Lower lobe of right lung (tissue), 2 donors: ENCODE results near the gene DMRT2. TPM values are rescaled to one million over a fixed set of nuclear protein-coding genes. Genes with fewer than 3 reads are reported as not detected.

Experiments used
- ATAC-seq, 2 donors: fragments of 200-7000 bp; cut with Tn5 transposase; one replicate each; pipeline ENCODE4 v1.9.1; 2020 to 2022; ENCODE audit warnings: mild to moderate bottlenecking in 2 of 2, moderate library complexity in 2 of 2
- DNase-seq: peaks from one replicate; pipeline ENCODE4 v3.0.0-alpha.2; 2020
- H3K27ac ChIP-seq: fragments of 200-600 bp; one replicate; pipeline ENCODE4 v1.8.0; 2022
- H3K27me3 ChIP-seq: fragments of 200-600 bp; one replicate; pipeline ENCODE4 v1.8.0; 2022; ENCODE audit warnings: low read depth
- H3K36me3 ChIP-seq: fragments of 200-600 bp; one replicate; pipeline ENCODE4 v1.8.0; 2022; ENCODE audit warnings: mild to moderate bottlenecking
- H3K4me1 ChIP-seq: fragments of 200-600 bp; one replicate; pipeline ENCODE4 v1.8.0; 2022
- H3K4me3 ChIP-seq: fragments of 200-600 bp; one replicate; pipeline ENCODE4 v1.8.0; 2022; ENCODE audit warnings: mild to moderate bottlenecking
- H3K9me3 ChIP-seq: fragments of 200-600 bp; one replicate; pipeline ENCODE4 v1.8.0; 2022
- CTCF ChIP-seq: fragments of 200-600 bp; IDR thresholded peaks from one replicate; pipeline ENCODE4 v1.8.0; 2022; ENCODE audit warnings: antibody characterized with exemption, mild to moderate bottlenecking
- intact Hi-C: fragments of 100-400 bp; cut with DNase I; formaldehyde crosslinking; loops from one replicate; pipeline ENCODE4 v1.11.0; 2022
- total RNA-seq: library from RNA; stranded (reverse); fragmentation: NEBNext Ultra II Directional; extraction: Animal tissue kit (Norgen Biotek cat#: 25700); gene quantifications from one replicate; pipeline ENCODE4 v1.2.1, GENCODE V29; 2021
- donor health status: DM: no; HTN: yes; CAD: no; lungs with severe emphysema.

Gene DMRT2
- total RNA-seq, 1 donor from 2014 or later = 0.86 TPM

- Histone ChIP-seq H3K4me3 (peak overlapping the region; percentile 47), H3K27ac (no peak overlapping the region), H3K9me3 (no peaks in the 10 kb centered on the region), H3K4me1 (peaks cover 51% of the 10 kb centered on the region), H3K36me3 (no peaks in the 10 kb centered on the region), H3K27me3 (peaks cover 100% of the 10 kb centered on the region)
- TF ChIP-seq CTCF = no peak
- ATAC-seq = no peak
- intact Hi-C loops = no loop called here
- DNase-seq = no peak
Observed at GRCh38 chr9:1051210-1051583, 1.0 kb downstream of the DMRT2 start.

- ATAC-seq = peak; percentile 30 to 33
Observed at GRCh38 chr9:1051584-1052275, 1.6 kb downstream of the DMRT2 start.

GRCh38 chr9:1052365-1053281 is 2.5 kb downstream of the DMRT2 start:
- peaks cover 45% of the 10 kb centered on the region for H3K4me1 ChIP-seq
- peaks cover 96% of the 10 kb centered on the region for H3K27me3 ChIP-seq
- no peaks in the 10 kb centered on the region for H3K9me3 ChIP-seq
- H3K27ac ChIP-seq = no peak overlapping the region
- no peak for TF ChIP-seq CTCF
- H3K4me3 ChIP-seq = peak overlapping the region; percentile 47
- no peaks in the 10 kb centered on the region for H3K36me3 ChIP-seq
- intact Hi-C loops = no loop called here
- ATAC-seq (no peak), DNase-seq (no peak)

More at GRCh38 chr9:1051584-1052275, 1.6 kb downstream of the DMRT2 start:
- Histone ChIP-seq H3K27ac (no peak overlapping the region), H3K4me1 (peaks cover 51% of the 10 kb centered on the region), H3K36me3 (no peaks in the 10 kb centered on the region), H3K9me3 (no peaks in the 10 kb centered on the region), H3K27me3 (peaks cover 100% of the 10 kb centered on the region), H3K4me3 (peak overlapping the region; percentile 47)
- TF ChIP-seq CTCF = peak; percentile 34
- intact Hi-C loops = no loop called here
- DNase-seq = peak; percentile 64

GRCh38 chr9:1053282-1053621 is 3.1 kb downstream of the DMRT2 start:
- no peaks in the 10 kb centered on the region for H3K9me3 ChIP-seq
- no peak overlapping the region for H3K27ac ChIP-seq
- ATAC-seq = no peak
- no peak for DNase-seq
- H3K4me1 ChIP-seq = peaks cover 39% of the 10 kb centered on the region
- no peak for TF ChIP-seq CTCF
- intact Hi-C loops = no loop called here
- no peak overlapping the region for H3K4me3 ChIP-seq
- peaks cover 89% of the 10 kb centered on the region for H3K27me3 ChIP-seq
- H3K36me3 ChIP-seq = no peaks in the 10 kb centered on the region

- intact Hi-C loops = no loop called here
- no peak overlapping the region for H3K4me3 ChIP-seq
- H3K27me3 ChIP-seq = peaks cover 84% of the 10 kb centered on the region
- peaks cover 32% of the 10 kb centered on the region for H3K4me1 ChIP-seq
- no peak overlapping the region for H3K27ac ChIP-seq
- H3K9me3 ChIP-seq = no peaks in the 10 kb centered on the region
- no peak for DNase-seq
- TF ChIP-seq CTCF = no peak
- H3K36me3 ChIP-seq = no peaks in the 10 kb centered on the region
- no peak for ATAC-seq
Observed at GRCh38 chr9:1053986-1054425, 3.8 kb downstream of the DMRT2 start.
